SU-DHL-6 (cell line): ENCODE measurements around the gene SRSF1.

Experiments used
- CTCF ChIP-seq: fragments of 200-600 bp; sonication (generic); IDR thresholded peaks from one replicate; pipeline ENCODE4 v1.5.1; 2017; ENCODE audit warnings: antibody characterized with exemption, mild to moderate bottlenecking, low read length, moderate library complexity; ENCODE audit not compliant: insufficient read depth, poor library complexity, severe bottlenecking
- EZH2phosphoT487 ChIP-seq: fragments of 200-600 bp; sonication (generic), shearing (Covaris generic); conservative IDR thresholded peaks from 2 replicates; pipeline ENCODE4 v1.6.1; 2018; ENCODE audit warnings: mild to moderate bottlenecking, antibody characterized with exemption, low read length, moderate library complexity, mixed read lengths

GRCh38 chr17:57953705-57954396 lies 53.2 kb downstream of the SRSF1 start:
- TF ChIP-seq CTCF (no peak), EZH2phosphoT487 (no peak)
